Fibroblast of villous mesenchyme (primary cell): ENCODE results near the gene SSR3. TPM values are rescaled to one million over a fixed set of nuclear protein-coding genes. Genes with fewer than 3 reads are reported as not detected.
A peak's percentile ranks its signal among the peaks of the same experiment; 100 is the strongest.

Experiments used
- DNase-seq: peaks from one replicate; pipeline ENCODE4 v3.0.0-alpha.2; 2010; ENCODE audit warnings: low read depth
- H3K4me3 ChIP-seq: 2 replicates; pipeline ENCODE4 v1.5.1; 2011; ENCODE audit warnings: low read depth, mild to moderate bottlenecking, low read length
- total RNA-seq: library from RNA; depleted of rRNA; stranded (reverse); fragments of >200 nt; gene quantifications from 2 replicates; pipeline ENCODE4 v1.2.3, GENCODE V29; 2012
- TF ChIP-seq, protein P1 (sequence below): IDR thresholded peaks from 2 replicates; pipeline ENCODE4 v1.5.1; 2012; ENCODE audit warnings: low read depth, mild to moderate bottlenecking, low read length; ENCODE audit not compliant: insufficient read depth

Gene SSR3
- total RNA-seq, 1 donor = 446 TPM

DNA sequence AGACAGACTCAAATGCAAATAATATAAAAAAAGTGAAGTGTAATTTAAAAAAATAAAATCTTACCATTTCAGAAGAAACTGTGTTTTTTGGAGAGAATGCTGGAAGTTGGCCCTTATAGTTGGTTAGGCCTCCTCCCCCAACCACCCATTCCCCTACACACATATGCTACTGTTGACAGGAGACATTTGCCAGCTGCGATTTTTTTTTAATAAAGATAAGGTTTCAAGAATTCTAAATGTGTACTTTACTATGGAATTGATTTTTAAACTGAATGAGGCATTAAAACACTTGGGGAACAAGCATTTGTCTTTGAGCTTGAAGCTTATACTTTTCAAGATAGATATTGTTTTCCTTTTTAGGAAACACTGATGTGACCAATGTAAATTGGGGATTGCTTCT is 4.4 kb upstream of the SSR3 start:
- no peak overlapping the region for H3K4me3 ChIP-seq
- DNase-seq = no peak
- TF ChIP-seq, protein P1, sequence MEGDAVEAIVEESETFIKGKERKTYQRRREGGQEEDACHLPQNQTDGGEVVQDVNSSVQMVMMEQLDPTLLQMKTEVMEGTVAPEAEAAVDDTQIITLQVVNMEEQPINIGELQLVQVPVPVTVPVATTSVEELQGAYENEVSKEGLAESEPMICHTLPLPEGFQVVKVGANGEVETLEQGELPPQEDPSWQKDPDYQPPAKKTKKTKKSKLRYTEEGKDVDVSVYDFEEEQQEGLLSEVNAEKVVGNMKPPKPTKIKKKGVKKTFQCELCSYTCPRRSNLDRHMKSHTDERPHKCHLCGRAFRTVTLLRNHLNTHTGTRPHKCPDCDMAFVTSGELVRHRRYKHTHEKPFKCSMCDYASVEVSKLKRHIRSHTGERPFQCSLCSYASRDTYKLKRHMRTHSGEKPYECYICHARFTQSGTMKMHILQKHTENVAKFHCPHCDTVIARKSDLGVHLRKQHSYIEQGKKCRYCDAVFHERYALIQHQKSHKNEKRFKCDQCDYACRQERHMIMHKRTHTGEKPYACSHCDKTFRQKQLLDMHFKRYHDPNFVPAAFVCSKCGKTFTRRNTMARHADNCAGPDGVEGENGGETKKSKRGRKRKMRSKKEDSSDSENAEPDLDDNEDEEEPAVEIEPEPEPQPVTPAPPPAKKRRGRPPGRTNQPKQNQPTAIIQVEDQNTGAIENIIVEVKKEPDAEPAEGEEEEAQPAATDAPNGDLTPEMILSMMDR = no peak

DNA sequence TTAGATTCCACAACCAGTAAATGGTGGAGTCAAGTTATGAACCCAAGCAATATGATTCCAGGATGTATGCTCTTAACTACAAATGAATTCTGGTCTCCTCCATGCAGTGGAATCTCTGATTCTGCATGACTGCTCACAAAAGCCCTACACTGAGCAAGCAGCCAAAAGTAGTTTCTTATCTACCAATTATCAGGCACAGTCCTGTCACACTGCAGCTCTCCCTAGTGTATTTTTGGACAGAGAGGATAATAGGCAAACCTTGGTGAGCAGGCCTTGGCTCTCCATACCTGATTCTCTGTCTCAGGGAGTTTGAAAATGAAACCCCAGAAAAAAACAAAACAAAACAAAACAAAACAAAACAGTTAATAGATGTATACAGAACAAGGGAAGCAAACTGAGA is 3.5 kb upstream of the SSR3 start:
- H3K4me3 ChIP-seq = no peak overlapping the region
- TF ChIP-seq, protein P1 = no peak
- DNase-seq = no peak

DNA sequence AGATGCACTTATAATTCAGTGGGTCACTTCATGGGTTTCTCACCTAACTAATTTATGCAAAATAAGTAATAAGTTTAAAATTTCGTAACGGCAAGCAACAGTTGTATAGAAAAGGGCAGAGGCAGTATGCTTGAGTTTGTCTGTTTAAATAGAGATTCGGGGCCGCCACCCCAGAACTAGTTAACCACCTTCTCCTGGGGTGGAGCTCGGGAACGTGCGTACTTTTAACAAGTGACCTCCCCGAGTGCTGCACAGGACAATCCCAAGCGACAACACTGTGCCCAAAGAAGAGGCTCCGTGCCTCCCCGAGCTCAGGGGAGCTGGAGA is 439 bp downstream of the SSR3 start:
- DNase-seq = peak; percentile 28
- H3K4me3 ChIP-seq = peak overlapping the region; percentile 90
- TF ChIP-seq, protein P1 = no peak

DNA sequence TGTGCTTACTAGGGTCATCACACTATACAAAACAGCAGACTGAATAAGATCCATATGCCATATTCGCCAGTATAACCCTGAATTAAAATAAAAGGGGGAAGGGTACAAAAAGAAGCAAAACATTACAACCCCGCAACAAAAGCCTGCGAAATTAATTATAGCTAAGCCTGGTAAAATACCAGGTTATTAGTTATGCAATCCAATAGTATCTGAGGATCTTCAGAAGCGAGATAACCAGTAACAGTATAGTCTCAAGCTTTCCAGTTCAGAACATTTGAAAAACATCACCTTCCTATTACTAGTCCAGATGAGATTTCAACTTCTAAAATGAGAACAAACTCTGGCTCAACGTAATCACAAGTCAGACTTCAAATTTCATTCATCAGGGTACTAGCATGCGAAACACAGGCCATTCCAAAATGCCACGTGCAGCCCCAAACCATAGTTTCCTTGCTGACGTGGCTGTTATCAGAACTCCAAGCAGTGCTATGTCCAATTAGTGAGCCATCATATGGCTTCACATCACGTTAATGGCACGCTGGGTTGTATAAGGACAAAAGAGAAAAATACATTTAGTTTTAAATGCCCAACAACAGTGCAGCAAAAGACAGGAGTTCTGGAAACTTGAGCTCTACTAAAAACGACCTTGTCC is 1.1 kb downstream of the SSR3 start:
- peak overlapping the region; percentile 90 for H3K4me3 ChIP-seq
- peak; percentile 85 for DNase-seq
- TF ChIP-seq, protein P1 = no peak

DNA sequence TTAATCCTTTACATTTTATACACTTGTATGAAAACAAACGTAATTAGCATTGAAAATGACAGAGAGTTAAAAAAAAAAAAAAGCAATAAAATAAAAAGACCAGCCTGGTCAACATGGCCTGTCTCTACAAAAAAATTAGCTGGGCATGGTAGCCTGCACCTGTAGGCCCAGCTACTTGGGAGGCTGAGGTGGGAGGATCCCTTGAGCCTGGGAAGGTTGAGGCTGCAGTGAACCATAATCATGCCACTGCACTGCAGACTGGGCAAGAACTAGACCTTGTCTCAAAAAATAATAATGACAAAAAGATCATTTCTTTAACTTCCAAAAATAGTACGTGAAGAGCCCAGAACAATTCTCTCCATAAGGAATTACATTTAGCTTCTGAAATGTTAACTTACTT is 1.9 kb downstream of the SSR3 start:
- DNase-seq = no peak
- peak overlapping the region; percentile 90 for H3K4me3 ChIP-seq
- TF ChIP-seq, protein P1 = no peak

DNA sequence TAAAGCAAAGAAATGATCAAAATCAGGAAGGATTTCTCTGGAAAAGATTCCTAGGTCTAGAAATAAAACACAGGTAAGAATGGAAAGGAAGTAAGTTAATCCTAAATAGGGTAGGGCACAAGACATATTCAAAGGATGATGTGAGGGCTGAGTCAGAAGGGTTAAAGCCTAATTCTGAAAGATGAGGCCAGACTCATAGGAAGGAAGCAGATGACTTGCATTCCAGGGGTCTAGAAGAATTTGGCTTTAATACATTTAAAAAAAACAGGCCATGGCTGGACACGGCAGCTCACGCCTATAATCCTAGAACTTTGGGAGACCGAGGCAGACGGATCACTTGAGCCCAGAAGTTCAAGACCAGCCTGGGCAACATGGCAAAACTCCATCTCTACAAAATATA is 3.2 kb downstream of the SSR3 start:
- peak overlapping the region; percentile 8 for H3K4me3 ChIP-seq
- DNase-seq = peak; percentile 69
- TF ChIP-seq, protein P1 = no peak

DNA sequence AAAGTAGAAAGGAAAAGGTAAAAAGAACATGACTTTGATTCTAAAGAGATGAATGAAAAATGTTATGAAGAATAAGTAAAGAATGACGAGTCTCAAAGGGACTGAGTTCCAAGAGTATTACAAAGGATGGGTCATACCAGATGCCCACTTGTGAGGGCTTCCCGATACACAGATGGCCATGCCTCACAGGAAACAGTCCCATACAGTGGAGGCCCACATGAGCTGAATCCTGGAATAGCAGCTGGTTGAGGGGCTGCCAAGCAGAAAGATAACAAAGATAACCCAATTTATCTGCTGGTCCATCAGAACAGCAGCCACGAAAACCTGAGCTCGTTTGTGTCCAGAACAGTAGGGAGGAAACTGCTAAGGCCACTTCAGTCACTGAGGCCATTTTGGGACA is 3.7 kb downstream of the SSR3 start:
- H3K4me3 ChIP-seq = no peak overlapping the region
- DNase-seq = no peak
- TF ChIP-seq, protein P1 = no peak
